H1 (cell line): Measurements from ENCODE around the gene FAM114A2. TPM values are rescaled to one million over a fixed set of nuclear protein-coding genes. Genes with fewer than 3 reads are reported as not detected.

Source experiments
- BACH1 ChIP-seq: IDR thresholded peaks from 2 replicates; pipeline ENCODE4 v1.6.1; 2012; ENCODE audit warnings: low read length, improper control_type of control experiment
- CBX8 ChIP-seq: fragments of 300-800, 300-1000 bp; sonication (generic); IDR thresholded peaks from 2 replicates; pipeline ENCODE4 v1.7.1; 2016; ENCODE audit warnings: low read depth, low read length, borderline replicate concordance
- CEBPB ChIP-seq: IDR thresholded peaks from 2 replicates; pipeline ENCODE4 v1.6.1; 2012; ENCODE audit warnings: low read depth, low read length
- EP300 ChIP-seq, 2 experiments: IDR thresholded peaks; 1 replicate in 1 of 2; 2 replicates in 1 of 2; pipeline ENCODE4 v1.6.1; 2011 to 2012; ENCODE audit warnings: low read depth in 2 of 2, low read length in 2 of 2, mild to moderate bottlenecking in 2 of 2, borderline replicate concordance in 1 of 2, inconsistent platforms in 1 of 2, moderate library complexity in 1 of 2
- RNF2 ChIP-seq: fragments of 200-900, 300-1000 bp; sonication (generic); IDR thresholded peaks from 2 replicates; pipeline ENCODE4 v1.7.1; 2016; ENCODE audit warnings: borderline replicate concordance, low read depth, mild to moderate bottlenecking, antibody characterized with exemption, low read length; ENCODE audit not compliant: poor library complexity, severe bottlenecking; ENCODE audit errors: missing control alignments
- SAP30 ChIP-seq: fragments of 300-600 bp; sonication (generic); IDR thresholded peaks from 2 replicates; pipeline ENCODE4 v1.7.1; 2012; ENCODE audit warnings: low read length, moderate library complexity, mild to moderate bottlenecking, inconsistent platforms; ENCODE audit not compliant: insufficient read depth, insufficient replicate concordance
- SUZ12 ChIP-seq: fragments of 200-600 bp; sonication (generic); IDR thresholded peaks from 2 replicates; pipeline ENCODE4 v1.6.1; 2012; ENCODE audit warnings: mild to moderate bottlenecking, inconsistent platforms, low read length, moderate library complexity, mixed read lengths
- polyA plus RNA-seq, 7 experiments: library from polyadenylated mRNA; depleted of rRNA in 3 of 7; stranded (reverse) in 5 of 7; unstranded in 2 of 7; fragments of >200 nt in 5 of 7; fragments of 200-250 nt in 2 of 7; gene quantifications; 1 replicate in 5 of 7; 2 replicates in 1 of 7; 4 replicates in 1 of 7; pipeline versions ENCODE4 v1.2.1 to v1.2.3, GENCODE V29; 2011 to 2013; ENCODE audit warnings: missing spikeins in 2 of 7, mixed read lengths in 2 of 7
- total RNA-seq: library from RNA; stranded (reverse); fragmentation: NEBNext Ultra II Directional; extraction: Animal tissue kit (Norgen Biotek cat#: 25700); gene quantifications from 2 replicates; pipeline ENCODE4 v1.2.1, GENCODE V29; 2021
- TF ChIP-seq, protein P1 (sequence below): IDR thresholded peaks from 2 replicates; pipeline ENCODE4 v1.6.1; 2012; ENCODE audit warnings: inconsistent platforms
- TF ChIP-seq, protein P2 (sequence below), 3 experiments: IDR thresholded peaks; 1 replicate in 2 of 3; 2 replicates in 1 of 3; pipeline versions ENCODE4 v1.5.1 to v1.6.1; 2011; ENCODE audit warnings: low read length in 3 of 3, mild to moderate bottlenecking in 3 of 3, inconsistent platforms in 2 of 3, low read depth in 1 of 3, moderate library complexity in 1 of 3; ENCODE audit not compliant: insufficient read depth in 1 of 3; ENCODE audit errors: control extremely low read depth in 1 of 3

FAM114A2 gene
- total and polyA plus RNA-seq, 2 of the 8 experiments (the other 6 are each of a cell fraction or from before 2014, with no cell fraction given) = 3.8 to 9.2 TPM

DNA sequence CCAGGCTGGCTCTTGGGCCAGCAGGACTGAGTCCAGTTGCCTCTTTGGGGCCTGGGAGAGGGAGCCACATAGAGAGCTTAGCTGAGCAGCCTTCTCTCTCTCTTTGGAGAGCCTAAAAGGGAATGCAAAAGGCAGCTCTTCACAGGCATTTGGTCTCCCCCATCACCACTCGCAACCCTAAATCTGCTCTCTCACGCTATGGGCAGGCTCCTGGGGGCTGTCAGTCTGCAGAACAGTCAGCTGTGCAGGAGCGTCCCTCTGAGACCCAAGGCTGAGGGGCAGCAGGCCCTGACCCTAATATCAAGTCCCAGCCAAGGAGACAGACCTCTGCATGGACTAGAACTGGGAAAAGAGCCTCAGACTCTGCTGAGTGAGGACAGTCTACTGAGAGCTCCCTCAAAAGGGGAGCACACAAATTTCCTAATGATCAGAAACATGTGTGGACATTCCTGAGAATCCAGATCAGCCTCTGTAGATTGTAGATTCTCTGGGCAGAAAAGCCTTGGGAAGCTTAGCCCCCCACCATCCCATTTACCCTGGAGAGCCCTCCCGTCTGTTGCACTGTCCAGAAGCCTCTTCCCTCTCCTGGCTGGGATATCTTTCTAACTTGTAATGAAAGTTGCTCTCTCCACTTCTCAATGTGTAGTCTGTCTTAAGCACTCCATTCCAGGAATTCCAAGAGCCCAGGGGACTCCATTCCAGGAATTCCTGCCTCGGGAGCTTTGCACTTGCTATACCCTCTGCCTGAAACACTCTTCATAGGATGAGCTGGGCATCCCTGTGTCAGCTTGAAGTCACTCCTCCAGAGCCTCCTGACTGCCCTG is 79.4 kb downstream of the FAM114A2 start (continued):
- TF ChIP-seq, protein P1, sequence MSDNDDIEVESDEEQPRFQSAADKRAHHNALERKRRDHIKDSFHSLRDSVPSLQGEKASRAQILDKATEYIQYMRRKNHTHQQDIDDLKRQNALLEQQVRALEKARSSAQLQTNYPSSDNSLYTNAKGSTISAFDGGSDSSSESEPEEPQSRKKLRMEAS = peak; percentile 15; the same call in 1 of the 2 replicates
- TF ChIP-seq, protein P2, sequence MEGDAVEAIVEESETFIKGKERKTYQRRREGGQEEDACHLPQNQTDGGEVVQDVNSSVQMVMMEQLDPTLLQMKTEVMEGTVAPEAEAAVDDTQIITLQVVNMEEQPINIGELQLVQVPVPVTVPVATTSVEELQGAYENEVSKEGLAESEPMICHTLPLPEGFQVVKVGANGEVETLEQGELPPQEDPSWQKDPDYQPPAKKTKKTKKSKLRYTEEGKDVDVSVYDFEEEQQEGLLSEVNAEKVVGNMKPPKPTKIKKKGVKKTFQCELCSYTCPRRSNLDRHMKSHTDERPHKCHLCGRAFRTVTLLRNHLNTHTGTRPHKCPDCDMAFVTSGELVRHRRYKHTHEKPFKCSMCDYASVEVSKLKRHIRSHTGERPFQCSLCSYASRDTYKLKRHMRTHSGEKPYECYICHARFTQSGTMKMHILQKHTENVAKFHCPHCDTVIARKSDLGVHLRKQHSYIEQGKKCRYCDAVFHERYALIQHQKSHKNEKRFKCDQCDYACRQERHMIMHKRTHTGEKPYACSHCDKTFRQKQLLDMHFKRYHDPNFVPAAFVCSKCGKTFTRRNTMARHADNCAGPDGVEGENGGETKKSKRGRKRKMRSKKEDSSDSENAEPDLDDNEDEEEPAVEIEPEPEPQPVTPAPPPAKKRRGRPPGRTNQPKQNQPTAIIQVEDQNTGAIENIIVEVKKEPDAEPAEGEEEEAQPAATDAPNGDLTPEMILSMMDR (IDR thresholded peaks at IDR 0.05; ENCODE audit: control extremely low read depth in 1 of 3, insufficient read depth in 1 of 3, low read depth in 1 of 3, low read length in 3 of 3) = no peak
- no peak for TF ChIP-seq CEBPB
- peak in 1 of 2 experiments; percentile 94; a peak in 2 of 3 replicates for TF ChIP-seq EP300 (IDR thresholded peaks at IDR 0.05; ENCODE audit: borderline replicate concordance in 1 of 2, low read depth in 2 of 2, low read length in 2 of 2)
- no peak for TF ChIP-seq CBX8
- TF ChIP-seq SUZ12 = no peak
- TF ChIP-seq SAP30 = no peak
- no peak for TF ChIP-seq RNF2
- no peak for TF ChIP-seq BACH1
